ENCODE data around the gene CFAP53.

CFAP53 gene

DNA sequence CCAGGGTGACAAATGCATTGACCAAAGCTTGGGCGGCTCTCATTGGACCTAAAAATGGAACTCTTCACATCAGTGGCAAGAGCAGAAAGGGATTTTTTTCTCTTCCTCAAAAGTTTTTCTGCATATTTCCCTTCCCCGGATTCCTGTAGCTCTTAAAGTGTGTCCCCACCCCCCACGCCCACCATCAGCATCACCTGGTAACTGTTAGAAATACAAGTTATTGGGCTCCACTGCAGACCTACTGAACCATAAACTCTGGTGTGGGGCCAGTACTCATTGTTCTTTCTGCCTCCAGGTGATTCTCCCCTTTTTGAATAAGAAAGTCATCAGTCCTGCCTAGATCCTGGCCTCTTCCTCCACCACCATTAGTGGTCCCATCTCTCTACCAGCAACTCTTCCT lies 70.0 kb downstream of the CFAP53 start:
- TF ChIP-seq, protein P1, sequence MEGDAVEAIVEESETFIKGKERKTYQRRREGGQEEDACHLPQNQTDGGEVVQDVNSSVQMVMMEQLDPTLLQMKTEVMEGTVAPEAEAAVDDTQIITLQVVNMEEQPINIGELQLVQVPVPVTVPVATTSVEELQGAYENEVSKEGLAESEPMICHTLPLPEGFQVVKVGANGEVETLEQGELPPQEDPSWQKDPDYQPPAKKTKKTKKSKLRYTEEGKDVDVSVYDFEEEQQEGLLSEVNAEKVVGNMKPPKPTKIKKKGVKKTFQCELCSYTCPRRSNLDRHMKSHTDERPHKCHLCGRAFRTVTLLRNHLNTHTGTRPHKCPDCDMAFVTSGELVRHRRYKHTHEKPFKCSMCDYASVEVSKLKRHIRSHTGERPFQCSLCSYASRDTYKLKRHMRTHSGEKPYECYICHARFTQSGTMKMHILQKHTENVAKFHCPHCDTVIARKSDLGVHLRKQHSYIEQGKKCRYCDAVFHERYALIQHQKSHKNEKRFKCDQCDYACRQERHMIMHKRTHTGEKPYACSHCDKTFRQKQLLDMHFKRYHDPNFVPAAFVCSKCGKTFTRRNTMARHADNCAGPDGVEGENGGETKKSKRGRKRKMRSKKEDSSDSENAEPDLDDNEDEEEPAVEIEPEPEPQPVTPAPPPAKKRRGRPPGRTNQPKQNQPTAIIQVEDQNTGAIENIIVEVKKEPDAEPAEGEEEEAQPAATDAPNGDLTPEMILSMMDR (IDR thresholded peaks at IDR 0.05; ENCODE audit: insufficient read depth, low read length, poor library complexity, severe bottlenecking) = no peak
- H3K36me3 ChIP-seq (ENCODE audit: control insufficient read depth, insufficient read depth, low read length) = no peaks in the 10 kb centered on the region
- no peak for DNase-seq (ENCODE audit: extremely low read depth, insufficient read length)
- H3K27me3 ChIP-seq (replicated peaks; ENCODE audit: control insufficient read depth, insufficient read depth, low read length) = peaks cover 4% of the 10 kb centered on the region; the same call in 1 of the 2 replicates
- H3K4me3 ChIP-seq (replicated peaks; ENCODE audit: low read depth, low read length) = no peak overlapping the region

DNA sequence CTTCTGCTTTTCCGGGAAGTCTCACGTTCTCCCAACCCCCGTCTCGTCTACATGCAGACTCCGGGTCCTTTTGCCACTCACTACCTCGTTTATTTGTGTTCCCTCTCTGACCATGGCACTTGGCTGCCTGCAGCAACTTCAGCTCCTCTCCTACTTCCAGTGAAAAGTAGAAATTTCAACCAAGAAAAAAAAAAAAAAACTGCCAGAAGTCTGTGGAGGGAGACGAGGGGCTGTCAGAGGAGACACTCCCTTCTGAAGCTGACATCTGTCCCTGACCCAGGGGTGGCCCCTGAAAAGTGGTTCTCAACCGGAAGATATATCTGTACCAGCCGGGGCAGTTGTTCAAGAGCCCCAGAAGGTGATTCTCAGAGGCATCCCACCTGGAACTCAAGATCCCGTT lies 70.6 kb downstream of the CFAP53 start:
- TF ChIP-seq, protein P1 (IDR thresholded peaks at IDR 0.05; ENCODE audit: insufficient read depth, low read length, poor library complexity, severe bottlenecking) = no peak
- Histone ChIP-seq H3K36me3 (ENCODE audit: control insufficient read depth, insufficient read depth, low read length) (no peaks in the 10 kb centered on the region), H3K27me3 (replicated peaks; ENCODE audit: control insufficient read depth, insufficient read depth, low read length) (peaks cover 4% of the 10 kb centered on the region; the same call in 1 of the 2 replicates), H3K4me3 (replicated peaks; ENCODE audit: low read depth, low read length) (no peak overlapping the region)
- no peak for DNase-seq (ENCODE audit: extremely low read depth, insufficient read length)

DNA sequence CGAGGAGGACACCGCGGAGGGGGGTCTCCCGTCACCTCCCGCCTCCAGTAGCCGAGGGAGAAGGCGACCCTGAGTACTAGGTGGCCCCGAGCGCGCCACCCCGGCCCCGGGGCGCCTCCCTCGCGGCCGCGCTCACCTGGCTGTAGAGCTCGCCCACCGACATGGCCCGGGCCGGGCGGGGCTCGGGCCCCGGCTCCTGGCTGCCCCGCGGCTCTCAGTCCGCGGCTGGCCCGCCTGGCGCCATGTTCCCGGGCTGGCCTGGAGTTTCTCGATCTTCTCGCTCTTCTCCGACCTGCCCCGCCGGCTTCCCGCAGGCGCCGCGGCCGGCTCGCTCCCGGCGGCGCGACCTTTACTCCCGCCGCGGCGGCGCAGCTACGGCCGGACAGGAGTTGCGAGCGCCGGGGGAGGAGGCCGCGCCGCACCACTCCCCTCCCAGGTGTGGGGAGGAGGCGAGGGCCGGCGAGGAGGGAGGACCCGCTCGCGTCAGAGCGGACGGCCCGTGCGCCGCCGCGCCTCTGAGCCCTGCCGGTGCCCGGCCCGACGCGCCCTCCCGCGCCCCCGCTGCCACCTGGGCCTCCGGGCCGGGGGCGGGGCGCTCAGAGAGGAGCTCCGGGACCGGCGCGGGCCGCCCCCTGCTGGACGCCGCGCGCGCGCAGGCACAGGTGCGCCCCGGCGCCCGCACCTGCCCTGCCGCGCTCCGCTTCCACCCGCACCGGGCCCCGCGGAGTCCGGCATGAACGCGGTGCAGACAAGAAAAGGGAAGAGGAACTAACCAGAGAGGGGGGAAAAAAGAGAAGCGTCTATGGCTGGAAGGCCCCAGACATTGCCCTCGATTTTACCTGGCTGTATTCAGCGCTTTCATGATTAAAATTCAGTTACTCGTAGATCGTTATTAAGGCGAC lies 71.4 kb downstream of the CFAP53 start, which contains the start of gene MYO5B:
TSS of gene MYO5B (minus strand) at position 517 of the 902 bp plus-strand sequence. CDS start at position 163, 354 bp downstream.
- TF ChIP-seq, protein P1 (IDR thresholded peaks at IDR 0.05; ENCODE audit: insufficient read depth, low read length, poor library complexity, severe bottlenecking) = no peak
- Histone ChIP-seq H3K36me3 (ENCODE audit: control insufficient read depth, insufficient read depth, low read length) (no peaks in the 10 kb centered on the region), H3K4me3 (replicated peaks; ENCODE audit: low read depth, low read length) (peak within 1 kb of the TSS; percentile 43), H3K27me3 (replicated peaks; ENCODE audit: control insufficient read depth, insufficient read depth, low read length) (peaks cover 4% of the 10 kb centered on the region; the same call in 1 of the 2 replicates)
- DNase-seq (ENCODE audit: extremely low read depth, insufficient read length) = peak; percentile 73

DNA sequence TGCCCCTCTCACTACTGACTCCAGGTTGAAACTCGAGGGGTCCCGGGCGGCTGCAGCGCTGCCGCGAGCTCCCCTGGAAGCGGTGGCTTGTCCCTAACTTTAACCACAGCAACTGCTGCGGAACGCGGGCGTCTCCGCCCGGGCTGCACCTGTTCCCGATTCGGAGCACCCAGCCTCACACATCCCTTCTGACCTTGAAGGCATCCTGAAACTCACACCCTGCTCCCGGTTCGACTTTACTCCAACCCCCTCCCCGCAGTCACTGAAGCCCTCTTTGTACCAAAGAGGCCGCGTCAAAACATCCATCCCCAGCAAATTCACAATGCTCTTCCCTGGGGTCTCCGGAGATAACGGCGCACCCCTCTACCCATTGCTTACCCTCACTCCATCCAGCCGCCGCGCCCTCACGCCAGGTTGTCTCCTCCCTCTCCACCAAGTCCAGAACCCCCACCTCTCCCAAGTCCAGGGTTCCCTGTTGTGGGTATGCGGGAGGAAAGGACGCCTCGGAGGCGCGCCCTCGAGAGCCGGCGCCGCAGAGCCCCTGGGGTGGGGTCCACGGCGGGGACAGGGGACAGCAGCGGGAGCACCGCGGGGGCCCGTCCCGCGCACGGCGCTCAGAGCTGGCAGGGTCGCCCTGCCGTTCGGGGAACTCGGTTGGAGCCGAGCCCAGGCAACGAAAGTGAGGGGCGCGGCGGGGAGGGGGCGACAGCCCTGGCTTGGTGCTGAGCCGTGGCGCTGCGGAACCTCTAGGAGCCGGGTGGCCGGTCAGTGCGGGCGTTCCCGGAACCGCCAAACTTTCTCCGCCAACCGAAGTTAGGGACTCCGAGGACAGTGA lies 72.3 kb downstream of the CFAP53 start:
- DNase-seq (ENCODE audit: extremely low read depth, insufficient read length) = no peak
- TF ChIP-seq, protein P1 (IDR thresholded peaks at IDR 0.05; ENCODE audit: insufficient read depth, low read length, poor library complexity, severe bottlenecking) = no peak
- Histone ChIP-seq H3K27me3 (replicated peaks; ENCODE audit: control insufficient read depth, insufficient read depth, low read length) (peaks cover 4% of the 10 kb centered on the region; the same call in 1 of the 2 replicates), H3K36me3 (ENCODE audit: control insufficient read depth, insufficient read depth, low read length) (no peaks in the 10 kb centered on the region), H3K4me3 (replicated peaks; ENCODE audit: low read depth, low read length) (peak overlapping the region; percentile 43; the same call in 1 of the 2 replicates)

DNA sequence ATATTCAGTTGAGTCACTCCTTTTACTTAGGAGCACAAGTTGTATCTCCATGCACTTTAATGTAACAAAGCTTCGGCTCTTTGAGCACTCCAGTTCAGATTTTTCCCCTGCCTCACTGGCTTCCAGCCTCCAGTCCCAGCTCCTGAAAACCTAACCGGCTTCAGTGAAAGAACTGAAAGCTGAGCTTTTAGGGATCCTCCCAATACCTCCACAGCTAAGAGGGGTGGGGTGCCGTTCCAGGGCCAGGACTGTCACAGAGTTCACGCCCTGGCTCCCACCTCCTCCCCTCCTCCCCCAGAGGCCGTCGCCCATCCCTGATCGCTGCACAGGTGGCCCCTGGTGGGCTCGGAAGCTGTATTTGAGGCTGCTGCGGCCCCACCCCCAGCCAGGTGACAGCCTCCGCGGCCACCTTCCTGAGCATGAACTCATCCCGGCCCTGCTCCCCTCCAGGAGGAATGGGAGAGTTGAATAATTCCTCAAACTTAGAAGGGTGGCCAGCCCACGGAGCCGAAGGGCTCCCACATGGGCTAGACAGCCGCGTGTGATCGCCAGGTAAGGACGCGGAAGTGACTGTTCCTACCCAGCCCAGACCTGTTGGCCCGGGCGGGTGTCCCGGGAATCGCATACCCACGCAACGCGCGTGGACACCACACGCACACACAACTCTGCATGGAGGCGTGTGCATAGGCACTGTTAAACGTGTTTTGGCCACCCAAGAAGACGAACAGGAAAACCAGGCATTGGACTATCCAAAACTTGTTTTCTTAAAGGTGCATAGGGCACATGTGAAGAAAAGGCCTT lies 73.1 kb downstream of the CFAP53 start:
- peaks cover 4% of the 10 kb centered on the region; the same call in 1 of the 2 replicates for H3K27me3 ChIP-seq (replicated peaks; ENCODE audit: control insufficient read depth, insufficient read depth, low read length)
- TF ChIP-seq, protein P1 (IDR thresholded peaks at IDR 0.05; ENCODE audit: insufficient read depth, low read length, poor library complexity, severe bottlenecking) = no peak
- no peak for DNase-seq (ENCODE audit: extremely low read depth, insufficient read length)

More for the DNA sequence above, 73.1 kb downstream of the CFAP53 start:
- H3K36me3 ChIP-seq (ENCODE audit: control insufficient read depth, insufficient read depth, low read length) = no peaks in the 10 kb centered on the region
- no peak overlapping the region for H3K4me3 ChIP-seq (replicated peaks; ENCODE audit: low read depth, low read length)
